HG03469 (cell line): Measurements from ENCODE around the gene EHF.

Experiments used
- ATAC-seq: cut with Tn5 transposase; IDR thresholded peaks from one replicate; pipeline ENCODE4 v1.9.1; 2021; ENCODE audit warnings: mild to moderate bottlenecking, moderate library complexity, moderate number of reproducible peaks; ENCODE audit not compliant: unreplicated experiment

The EHF gene

DNA sequence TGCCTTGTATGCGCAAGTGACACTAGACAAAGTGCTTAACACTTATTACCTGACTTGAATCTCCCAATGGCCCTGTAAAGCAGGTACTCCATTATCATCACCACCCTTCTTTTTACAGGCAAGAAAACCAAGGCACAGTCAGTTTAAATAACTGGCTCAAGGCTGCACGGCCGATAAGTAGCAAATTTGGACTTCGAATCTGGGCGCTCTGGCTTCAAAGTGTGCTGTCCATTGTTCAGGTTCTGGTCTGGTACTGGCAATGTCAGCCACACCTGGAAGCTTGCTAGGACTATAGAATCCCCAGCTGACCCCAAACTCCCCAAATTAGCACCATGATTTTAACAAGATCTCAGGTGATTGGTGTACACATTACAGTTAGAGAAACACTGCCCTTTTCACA lies 19.3 kb upstream of the EHF start:
- no peak for ATAC-seq

DNA sequence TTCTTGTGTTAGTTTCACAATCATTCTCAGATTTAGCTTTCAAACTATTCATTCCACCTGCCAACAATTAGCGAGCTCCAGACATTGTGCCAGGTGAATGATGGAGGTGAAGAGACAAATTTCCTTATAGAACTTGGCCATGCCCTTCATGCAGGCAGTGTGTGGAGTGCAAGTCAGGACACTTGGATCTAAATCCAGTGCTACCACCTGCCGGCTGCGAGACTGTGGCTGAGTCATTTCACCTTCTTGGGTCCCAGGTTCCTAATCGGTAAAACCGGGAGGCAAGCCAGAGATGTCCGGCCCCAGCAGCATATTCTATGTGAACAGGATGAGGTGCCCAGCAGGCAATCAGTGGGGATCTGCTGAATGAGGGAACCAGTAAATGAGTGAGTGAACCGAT lies 18.6 kb upstream of the EHF start:
- no peak for ATAC-seq

DNA sequence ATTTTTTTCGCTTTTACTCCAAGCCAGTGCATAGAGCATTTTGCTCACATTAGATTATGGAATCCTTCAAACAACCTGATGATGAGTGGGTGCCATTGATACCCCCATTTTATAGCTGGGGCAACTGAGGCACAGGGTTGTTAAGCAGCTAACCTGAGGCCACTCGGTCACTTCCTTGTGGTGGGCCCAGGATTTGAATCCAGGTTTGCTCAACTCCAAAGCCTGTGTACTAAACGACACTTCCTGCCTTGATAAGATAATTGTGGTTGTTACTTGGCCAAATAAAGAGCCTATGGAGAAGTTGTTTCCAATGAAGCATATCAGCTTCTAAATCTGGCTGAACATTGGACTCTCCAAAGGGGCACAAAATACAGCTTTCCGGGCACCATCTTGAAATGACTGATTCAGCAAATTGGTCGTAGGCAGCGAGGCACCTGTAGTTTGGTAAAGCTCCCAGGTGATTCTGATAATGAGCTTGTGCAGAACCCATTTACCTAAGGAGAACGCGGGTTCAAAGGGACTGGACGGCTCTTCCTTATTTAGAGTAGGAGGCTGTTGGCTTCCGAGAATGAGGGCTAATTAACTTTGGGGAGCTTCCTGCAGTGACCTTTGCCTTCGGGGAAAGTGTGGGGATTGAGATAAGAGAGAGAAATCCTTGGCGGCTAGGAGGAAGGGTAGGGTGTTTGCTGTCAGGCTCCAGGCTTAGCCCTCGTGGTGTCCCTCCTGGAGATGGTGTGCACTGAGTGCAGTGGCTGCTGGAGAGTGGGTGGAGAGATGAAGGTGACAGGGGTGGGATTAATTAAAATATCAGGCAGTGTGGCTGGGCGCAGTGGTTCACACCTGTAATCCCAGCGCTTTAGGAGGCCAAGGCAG lies 17.5 kb upstream of the EHF start:
- no peak for ATAC-seq

DNA sequence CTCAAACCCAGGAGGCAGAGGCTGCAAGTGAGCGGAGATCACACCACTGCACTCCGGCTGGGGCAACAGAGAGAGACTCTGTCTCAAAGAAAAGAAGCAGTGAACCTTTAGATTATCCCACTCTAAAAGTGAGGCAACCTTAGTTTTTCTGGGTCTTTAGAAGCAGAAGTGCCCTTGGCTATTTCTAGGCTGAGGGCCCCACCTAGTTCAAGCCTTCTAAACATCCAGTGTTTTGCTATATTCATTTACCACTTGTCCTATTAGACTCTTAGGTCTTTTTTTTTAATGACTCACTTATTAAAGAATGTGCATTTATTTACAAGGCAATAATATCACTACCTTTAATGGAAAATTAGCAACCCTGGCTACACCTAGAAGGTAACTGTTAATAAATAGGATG lies 16.7 kb upstream of the EHF start:
- no peak for ATAC-seq

DNA sequence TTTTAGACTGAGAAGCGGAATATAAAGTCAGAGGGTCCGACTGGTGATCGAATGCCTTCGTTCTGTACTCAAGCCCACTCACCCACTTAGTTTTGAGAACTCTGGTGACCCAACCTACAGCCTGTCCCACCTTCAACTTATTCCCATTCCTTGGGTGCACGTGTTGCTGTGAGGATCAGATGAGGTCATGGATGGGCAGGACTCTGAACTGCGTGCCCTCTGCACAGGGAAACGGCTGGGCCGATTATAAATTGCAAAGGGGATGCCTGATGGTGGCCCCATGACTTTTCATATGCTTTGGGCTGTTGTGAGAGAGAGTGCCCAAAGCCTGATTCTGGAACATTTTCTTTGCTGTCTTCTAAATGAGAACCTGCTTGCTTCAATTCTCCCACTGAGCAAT lies 16.0 kb upstream of the EHF start:
- no peak for ATAC-seq

DNA sequence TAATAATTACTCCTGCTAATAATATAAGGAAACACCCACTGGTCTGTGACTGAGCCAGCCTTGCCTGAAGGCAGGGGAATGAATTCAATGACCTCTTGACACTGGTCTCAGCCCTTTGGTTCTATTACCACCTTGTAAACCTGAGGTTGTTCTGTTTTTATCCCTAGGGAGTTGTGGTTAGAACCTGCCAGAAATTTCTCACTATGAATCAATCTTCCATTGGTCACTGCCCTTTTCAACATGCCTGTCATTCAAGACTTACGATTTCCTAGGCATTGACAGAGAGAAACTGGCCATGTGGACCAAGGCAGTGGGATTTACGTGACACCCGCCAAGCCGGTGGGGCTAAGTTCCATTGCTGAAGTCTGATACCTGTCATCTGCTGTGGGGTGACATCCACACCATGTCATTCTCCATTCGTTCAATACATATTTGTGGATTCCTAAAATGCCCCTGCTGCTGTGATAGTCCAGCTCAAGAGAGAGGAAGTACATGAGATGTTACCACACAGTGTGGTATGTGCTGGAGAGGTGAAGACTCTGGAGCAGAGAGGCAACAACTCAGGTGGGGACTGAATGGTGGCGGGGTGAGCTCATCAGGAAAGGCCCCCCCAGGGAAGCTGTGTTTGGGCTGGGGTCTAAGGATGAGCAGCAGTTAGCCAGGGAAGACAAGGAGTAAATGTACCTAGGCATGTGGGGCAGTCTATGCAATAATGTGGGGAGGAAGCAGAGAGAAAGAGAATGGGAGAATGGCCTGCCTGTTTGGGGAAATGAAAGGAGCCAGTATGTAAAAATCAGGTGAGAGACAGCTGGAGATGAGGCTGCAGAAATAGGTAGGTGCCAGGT lies 15.2 kb upstream of the EHF start:
- no peak for ATAC-seq

DNA sequence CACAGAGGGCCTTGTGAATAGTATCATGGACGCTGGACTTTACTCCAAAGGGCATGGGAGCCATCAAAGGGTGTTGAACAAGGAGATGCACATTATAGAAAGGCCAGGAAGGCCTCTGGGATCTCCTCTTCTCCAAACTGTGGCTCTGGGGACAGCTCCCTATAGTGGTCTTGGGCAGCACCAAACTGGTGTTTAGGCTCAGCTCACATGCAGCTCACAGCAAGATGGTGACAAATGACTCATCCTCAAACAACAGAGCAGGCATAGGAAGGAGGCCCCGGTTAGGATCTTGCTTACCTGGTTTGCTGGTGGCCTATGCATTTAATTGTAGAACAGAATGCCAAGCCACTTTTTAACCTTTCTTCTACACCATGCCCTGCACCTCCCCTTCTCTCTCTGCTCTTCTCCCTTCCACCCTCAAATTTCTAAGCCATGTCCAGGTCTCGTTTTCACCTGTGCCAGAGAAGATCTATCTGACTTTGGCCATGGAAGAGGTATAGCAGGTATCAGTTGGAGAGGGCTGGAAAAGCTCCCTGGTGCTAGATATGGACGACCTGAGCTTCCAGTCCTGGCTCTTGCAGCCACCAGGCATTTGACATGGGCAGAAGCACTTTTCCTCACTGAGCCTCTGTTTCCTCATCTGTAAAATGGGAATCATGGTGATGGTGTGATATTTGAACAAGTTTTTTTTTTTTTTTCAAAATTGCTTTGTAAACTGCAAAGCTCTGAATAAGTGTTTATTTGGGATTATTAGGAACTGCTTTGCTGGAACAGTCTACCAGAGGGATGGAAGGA lies 14.4 kb upstream of the EHF start:
- no peak for ATAC-seq

DNA sequence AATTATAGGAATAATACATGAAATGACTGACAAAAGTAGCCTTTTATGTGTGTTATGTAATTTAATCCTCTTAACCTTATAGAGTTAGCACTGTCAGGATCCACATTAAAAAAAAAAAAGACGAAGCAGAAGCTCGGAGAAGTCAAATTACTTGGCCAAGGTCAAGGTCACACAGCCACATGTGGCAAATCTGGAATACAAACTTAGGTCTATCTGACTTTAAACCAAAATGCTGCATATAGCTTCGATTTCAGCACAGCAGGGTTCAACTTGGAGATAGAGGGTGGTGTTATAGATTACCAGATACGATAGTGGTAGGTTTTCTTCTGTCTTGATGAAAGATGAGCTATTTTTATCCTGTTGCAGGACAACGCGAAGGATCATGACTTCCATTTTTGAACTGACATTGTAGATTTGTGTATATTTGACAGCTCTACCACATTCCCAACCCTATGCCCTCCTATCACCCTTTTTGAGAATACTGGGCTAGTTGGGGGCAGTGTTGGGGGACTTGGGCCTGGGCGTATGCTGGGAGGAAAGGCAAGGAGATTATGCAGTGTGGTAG lies 11.6 kb upstream of the EHF start:
- no peak for ATAC-seq

DNA sequence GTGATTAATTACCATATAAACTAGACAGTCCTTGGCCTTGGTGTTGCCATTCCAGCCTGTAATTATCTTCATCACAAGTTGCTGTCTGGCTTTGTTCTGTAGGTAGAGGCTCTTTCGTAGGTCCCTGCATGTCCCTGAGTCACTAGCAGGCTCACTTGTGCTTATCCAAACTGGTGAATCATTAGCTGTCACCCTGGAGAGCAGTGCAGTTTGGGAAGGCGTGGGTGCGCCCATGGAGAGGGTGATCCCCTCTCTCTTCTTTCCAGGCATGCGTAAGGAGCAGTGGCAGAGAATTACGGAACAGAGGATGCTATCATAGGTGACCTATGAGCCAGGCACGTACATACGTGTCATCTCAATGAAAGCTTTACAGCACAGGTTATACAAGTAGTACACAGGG lies 11.0 kb upstream of the EHF start:
- no peak for ATAC-seq

DNA sequence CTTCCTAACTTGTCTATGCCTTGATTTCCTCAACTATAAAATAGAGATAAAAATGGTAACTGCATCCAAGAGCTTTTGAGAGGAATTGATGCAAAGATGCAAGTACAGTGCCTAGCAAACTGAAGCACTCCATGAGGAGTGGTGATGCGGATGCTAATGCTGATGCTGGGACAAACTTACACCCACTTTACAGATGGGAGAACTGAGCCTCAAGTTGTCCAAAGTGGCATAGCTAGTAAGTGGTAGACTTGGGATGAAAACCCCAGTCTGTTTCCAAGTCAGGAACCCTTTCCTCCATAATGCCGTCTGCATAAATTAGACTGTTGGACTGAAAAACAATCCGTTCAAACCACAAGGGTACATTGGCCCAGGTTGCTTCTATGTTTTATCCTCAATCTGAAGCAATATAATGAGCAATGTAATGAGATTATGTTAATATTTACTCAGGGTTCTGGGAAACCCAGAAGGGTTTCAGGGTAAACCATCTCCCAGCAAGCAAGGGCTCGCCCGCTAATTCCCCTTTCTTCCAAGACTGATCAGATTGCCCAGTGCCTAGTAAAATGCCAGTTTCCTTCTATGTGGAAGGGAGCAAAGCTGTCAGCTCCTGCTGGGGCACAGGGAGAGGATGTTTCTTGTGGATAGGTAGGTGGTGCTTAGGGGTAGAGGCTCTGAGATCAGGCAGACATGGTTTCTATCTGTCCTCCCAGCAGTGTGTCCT lies 10.4 kb upstream of the EHF start:
- ATAC-seq: no peak

DNA sequence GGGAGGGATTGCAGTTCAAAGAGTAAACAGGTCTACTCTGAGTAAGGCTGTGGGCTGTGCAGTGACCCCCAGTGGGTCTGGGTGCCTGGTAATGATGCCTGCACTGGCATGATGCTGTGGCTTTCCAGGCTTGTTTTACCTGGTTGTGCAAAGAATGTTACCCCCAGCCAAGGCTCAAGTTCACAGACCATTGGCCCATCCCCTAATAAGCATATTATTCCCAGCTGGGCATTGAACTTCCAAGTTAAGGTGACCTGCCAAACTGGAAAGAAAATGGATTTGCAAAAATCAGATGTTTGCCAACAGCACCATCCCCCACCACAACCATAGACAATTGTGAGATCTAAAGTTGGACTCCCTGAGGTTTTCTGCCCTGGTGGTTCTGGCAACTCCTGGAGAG lies 7.9 kb upstream of the EHF start:
- ATAC-seq: no peak

DNA sequence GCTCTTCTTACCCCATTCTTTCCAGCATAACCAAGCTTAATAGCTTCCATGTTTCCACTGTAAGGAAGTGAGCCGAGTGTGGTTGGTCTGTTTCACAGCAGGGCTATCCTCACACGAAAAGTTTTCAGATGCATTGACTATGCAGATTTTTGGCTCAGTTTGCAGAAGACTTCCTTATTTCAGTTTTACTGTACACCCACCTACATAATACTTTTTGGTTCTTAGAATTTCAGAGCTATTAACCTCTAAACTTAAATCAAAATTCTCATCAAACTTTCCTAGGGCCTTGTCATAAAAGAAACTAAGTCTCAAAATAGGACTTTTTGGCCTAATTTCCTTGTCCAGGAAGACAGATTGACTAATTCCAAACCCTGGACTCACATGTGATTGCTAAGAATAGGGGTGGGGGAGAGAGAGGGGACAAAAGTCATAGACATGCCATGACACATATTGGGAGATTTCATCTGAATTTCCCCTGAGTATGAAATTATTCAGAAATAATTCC lies 7.3 kb upstream of the EHF start:
- peak; percentile 86 for ATAC-seq

DNA sequence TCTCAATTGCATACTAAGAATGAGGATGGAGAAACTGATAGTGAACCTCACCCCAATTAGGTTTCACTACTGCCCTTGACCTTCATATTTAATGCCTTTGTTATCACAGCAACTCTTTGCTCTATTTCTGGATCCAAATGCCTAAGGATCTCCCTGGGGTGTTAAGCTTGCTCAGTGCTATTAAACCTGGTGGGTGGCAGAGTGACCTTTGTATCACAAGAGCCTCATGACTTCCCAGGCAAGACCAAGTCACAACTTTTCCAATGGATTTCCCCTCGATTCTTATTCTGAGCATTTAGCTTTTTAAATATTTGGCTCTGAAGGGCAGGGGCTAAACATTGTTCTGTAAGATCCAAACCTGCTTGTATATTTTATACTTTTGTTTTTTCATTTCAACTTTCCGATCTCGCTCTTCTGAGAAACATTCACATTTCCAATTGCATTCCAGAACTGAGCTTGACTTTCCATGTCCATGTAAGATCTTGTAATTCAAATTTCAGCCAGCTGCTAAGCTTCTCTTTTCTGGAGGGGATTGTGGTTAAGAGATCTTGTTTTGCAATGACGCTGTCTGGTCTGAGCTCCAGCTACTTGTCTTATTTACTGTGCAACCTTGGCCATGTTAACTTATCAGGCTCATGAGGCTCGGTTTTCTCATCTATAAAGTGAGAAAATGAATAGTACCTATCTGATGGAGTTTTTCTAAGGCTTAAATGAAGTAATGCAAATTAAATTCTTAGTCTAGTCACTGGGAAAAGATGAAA lies 6.4 kb upstream of the EHF start:
- ATAC-seq: peak; percentile 63

DNA sequence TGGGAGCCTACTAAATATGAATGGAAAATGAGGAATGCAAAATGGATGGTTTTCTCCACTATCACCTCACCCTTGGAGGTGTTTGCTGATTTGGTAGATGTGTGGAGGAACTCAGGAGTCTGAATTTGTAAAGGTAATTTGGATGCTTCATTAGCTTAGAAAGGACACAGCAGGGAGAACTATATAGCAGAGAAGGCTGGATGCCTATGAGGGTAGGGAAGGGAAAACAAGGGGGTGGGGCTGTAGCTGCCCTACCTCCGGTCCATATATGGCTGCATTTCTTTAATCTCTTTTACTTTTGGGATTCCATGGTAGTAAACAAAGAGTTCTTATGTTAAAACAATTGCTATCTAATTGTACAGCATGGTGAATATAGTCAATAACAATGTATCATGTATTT lies 4.8 kb upstream of the EHF start:
- no peak for ATAC-seq

DNA sequence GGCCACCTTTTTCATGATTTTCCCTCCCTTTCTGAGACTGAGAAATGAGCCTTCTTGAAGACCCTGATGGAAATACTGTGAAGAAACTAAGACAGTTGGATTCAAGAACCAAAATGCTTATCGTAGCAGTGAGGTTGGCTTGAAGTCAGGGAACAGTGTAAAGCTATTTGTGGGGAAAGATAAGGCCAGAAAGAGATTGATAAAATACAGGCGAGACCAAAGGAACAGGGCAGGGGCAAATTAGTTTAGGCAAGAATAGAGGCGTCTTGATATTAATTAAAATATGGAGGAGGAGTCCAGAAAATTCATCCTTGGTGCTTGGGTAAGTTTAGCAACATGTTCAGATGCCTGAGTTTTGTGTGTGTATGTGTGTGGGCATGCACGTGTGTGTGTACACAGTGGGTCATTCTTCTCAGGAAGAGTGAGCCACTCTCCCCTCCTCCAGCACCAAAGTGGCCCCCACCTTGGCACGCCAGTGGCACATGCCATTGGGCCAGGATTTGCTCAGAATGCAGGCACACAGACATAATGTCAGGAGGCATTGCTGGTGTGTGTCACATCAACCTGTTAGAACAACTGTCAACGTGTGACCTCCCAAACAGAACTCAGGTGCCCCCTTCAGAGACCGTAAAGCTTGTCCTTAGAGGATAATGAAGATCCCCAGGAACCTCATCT lies 3.9 kb upstream of the EHF start:
- ATAC-seq: no peak

DNA sequence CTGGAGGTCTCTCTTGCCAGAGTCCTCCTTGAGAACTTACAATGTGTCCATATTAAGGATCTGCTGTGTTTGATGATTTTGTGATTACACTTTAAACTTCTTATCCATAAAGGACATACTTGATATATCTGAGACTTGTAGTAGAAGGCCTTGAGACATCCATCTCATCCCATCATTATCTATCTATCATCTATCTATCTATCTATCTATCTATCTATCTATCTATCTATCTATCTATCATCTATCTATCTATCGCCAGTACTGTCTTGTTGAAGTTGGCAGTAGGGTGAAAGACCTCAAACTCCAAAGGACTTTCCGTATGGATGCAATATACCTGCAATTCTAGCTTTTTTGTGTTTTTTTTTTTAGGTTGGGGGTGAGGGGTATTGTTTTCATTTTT lies 2.5 kb upstream of the EHF start:
- no peak for ATAC-seq

DNA sequence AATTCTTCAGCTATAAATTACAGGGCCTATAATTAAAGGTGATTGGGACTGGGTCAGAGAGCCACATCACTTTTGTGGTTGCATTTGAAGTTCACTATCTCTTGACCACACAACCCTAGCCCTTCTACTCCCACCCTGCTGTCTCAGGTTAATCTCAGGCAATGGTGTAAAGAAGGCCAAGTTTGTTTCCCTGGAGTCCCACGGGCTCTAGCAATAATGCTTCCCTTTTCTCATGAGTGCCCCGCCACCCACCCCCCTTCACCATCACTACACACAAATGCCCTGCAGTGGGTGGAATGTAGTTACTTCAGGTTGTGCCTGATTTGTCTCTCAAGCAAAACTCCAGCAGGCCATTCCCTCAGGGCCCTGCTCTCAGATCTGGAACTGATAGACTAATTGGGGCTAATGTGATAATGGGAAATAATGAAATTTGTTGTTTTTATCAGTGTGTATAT lies 1.8 kb upstream of the EHF start:
- ATAC-seq: no peak

DNA sequence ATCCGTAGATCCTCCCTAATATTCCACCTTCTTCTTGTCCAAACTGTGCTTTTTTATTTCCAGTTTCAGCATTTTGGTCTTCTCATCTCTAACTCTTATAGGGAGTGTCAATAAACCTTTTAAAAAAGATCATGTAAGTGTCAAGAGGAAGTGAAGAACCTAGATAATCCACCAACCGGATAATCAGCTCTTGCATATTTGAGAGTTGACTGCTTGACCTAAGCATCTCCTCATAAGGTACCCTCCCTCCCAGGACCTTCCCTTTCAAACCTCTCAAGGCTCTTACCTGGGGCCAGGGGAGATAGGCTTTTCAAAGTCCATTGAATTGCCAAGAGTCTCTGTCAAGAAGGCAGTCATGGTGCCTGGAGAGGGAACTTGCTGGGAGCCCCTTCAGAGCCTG lies 691 bp upstream of the EHF start:
- ATAC-seq: no peak

DNA sequence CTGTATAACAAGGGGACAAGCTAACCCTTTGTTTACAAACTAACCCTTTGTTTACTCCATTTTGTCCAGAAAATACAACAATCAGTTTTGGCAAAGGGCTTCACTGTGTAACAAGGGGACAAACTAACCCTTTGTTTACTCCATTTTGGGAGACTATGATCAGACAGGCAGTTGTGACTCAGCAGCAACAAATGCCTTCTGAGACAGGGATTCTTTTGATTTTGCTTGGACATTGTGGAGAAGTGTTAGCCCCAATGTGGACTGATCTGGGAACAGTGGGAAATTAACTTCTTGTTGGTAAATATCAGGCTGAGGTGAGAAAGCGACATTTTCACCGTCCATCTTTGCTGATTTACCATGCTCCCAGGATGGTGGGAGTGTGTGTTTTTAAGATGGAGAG lies 983 bp downstream of the EHF start:
- no peak for ATAC-seq
